ENCODE results near the gene CCDC141. TPM values are rescaled to one million over a fixed set of nuclear protein-coding genes. Genes with fewer than 3 reads are reported as not detected.

CCDC141 gene
- total and polyA plus RNA-seq, 2 of the 13 experiments (the other 11 are each of a cell fraction or from before 2014, with no cell fraction given), result not detected

- Histone ChIP-seq H3K9ac (ENCODE audit: insufficient read depth, low read depth, low read length) (no peak overlapping the region), H3K4me1 (ENCODE audit: insufficient read depth, low read length) (no peaks in the 10 kb centered on the region), H3K79me2 (ENCODE audit: insufficient read depth, low read length) (no peaks in the 10 kb centered on the region), H3K4me3 (replicated peaks in 1 of 3; ENCODE audit: insufficient read depth in 1 of 3, low read depth in 2 of 3, low read length in 3 of 3) (no peak overlapping the region), H4K20me1 (ENCODE audit: insufficient read depth, low read length) (no peaks in the 10 kb centered on the region), H3K4me2 (ENCODE audit: low read depth, low read length) (no peak overlapping the region), H2AFZ (ENCODE audit: low read length) (no peak overlapping the region), H3K27me3 (ENCODE audit: control insufficient read depth in 1 of 2, insufficient read depth in 2 of 2, low read length in 2 of 2) (no peaks in the 10 kb centered on the region), H3K36me3 (replicated peaks in 1 of 2; ENCODE audit: control insufficient read depth in 1 of 2, insufficient read depth in 2 of 2, low read length in 2 of 2) (no peaks in the 10 kb centered on the region), H3K9me3 (ENCODE audit: low read length) (no peaks in the 10 kb centered on the region), H3K27ac (ENCODE audit: extremely low read length, insufficient read depth, low read length) (no peak overlapping the region)
- WGBS (ENCODE audit: low lambda C conversion rate), result 3% methylated on average over 2 of the region's 2 CpGs
- in situ Hi-C loops (cut with HindIII; ENCODE audit: extremely low pct_ligation_motif_present, low pct_unique_long_range_greater_than_20kb) (no loop called here), intact Hi-C loops (cut with micrococcal nuclease; ENCODE audit: unreplicated experiment) (no loop called here)
- ChIA-PET CTCF (ENCODE audit: low intra/inter-chr PET ratio, low total read pairs) (no interaction called here), POLR2A (no interaction called here)
- ATAC-seq, result no peak
- BruUV-seq (replicated peaks), result no TSS peak
- FAIRE-seq, result no peak
- DNase-seq (ENCODE audit: low spot score), result no peak
- TF ChIP-seq RXRB (CRISPR knock-in tag; IDR thresholded peaks at IDR 0.05; ENCODE audit: borderline replicate concordance) (no peak), ZNF740 (CRISPR knock-in tag; IDR thresholded peaks at IDR 0.05) (no peak), RNF219 (CRISPR knock-in tag; IDR thresholded peaks at IDR 0.05) (no peak)
Observed at GRCh38 chr2:178895872-178896271, 154.1 kb downstream of the CCDC141 start.

- Histone ChIP-seq H3K79me2 (ENCODE audit: insufficient read depth, low read length) (no peaks in the 10 kb centered on the region), H3K27me3 (ENCODE audit: control insufficient read depth in 1 of 2, insufficient read depth in 2 of 2, low read length in 2 of 2) (no peaks in the 10 kb centered on the region), H3K9me3 (ENCODE audit: low read length) (no peaks in the 10 kb centered on the region), H2AFZ (ENCODE audit: low read length) (no peak overlapping the region), H3K4me3 (replicated peaks in 1 of 3; ENCODE audit: insufficient read depth in 1 of 3, low read depth in 2 of 3, low read length in 3 of 3) (no peak overlapping the region), H3K36me3 (replicated peaks in 1 of 2; ENCODE audit: control insufficient read depth in 1 of 2, insufficient read depth in 2 of 2, low read length in 2 of 2) (no peaks in the 10 kb centered on the region), H3K27ac (ENCODE audit: extremely low read length, insufficient read depth, low read length) (no peak overlapping the region), H3K4me2 (ENCODE audit: low read depth, low read length) (no peak overlapping the region), H3K9ac (ENCODE audit: insufficient read depth, low read depth, low read length) (no peak overlapping the region), H4K20me1 (ENCODE audit: insufficient read depth, low read length) (no peaks in the 10 kb centered on the region), H3K4me1 (ENCODE audit: insufficient read depth, low read length) (no peaks in the 10 kb centered on the region)
- no peak for ATAC-seq
- POLR2A ChIA-PET, result no interaction called here
- intact Hi-C loops (cut with micrococcal nuclease; ENCODE audit: unreplicated experiment), result no loop called here
- no peak for DNase-seq (ENCODE audit: low spot score)
- BruUV-seq (replicated peaks), result no TSS peak
- in situ Hi-C loops (cut with HindIII; ENCODE audit: extremely low pct_ligation_motif_present, low pct_unique_long_range_greater_than_20kb), result no loop called here
- no peak for FAIRE-seq
- WGBS (ENCODE audit: low lambda C conversion rate), result 0% methylated on average over 2 of the region's 2 CpGs
- CTCF ChIA-PET (ENCODE audit: low intra/inter-chr PET ratio, low total read pairs), result no interaction called here
- TF ChIP-seq FOSL2 (CRISPR knock-in tag; IDR thresholded peaks at IDR 0.05) (no peak), NFKBIZ (CRISPR knock-in tag; IDR thresholded peaks at IDR 0.05) (no peak), FOXK2 (IDR thresholded peaks at IDR 0.05) (no peak), THAP9 (CRISPR knock-in tag; IDR thresholded peaks at IDR 0.05; ENCODE audit: borderline replicate concordance) (no peak), ZZZ3 (CRISPR knock-in tag; IDR thresholded peaks at IDR 0.05; ENCODE audit: borderline replicate concordance) (no peak), TAF15 (IDR thresholded peaks at IDR 0.05; ENCODE audit: low read depth, low read length, poor library complexity, severe bottlenecking) (no peak), IKZF1 (IDR thresholded peaks at IDR 0.05) (no peak), GABPA (IDR thresholded peaks at IDR 0.05; ENCODE audit: low read depth, low read length) (no peak), GABPA (CRISPR knock-in tag; IDR thresholded peaks at IDR 0.05; ENCODE audit: low read depth) (no peak), ZNF709 (CRISPR knock-in tag; IDR thresholded peaks at IDR 0.05) (no peak), KAT8 (CRISPR knock-in tag; IDR thresholded peaks at IDR 0.05) (no peak), SRF (IDR thresholded peaks at IDR 0.05; ENCODE audit: low read depth, low read length) (no peak), CHD4 (IDR thresholded peaks at IDR 0.05; ENCODE audit: borderline replicate concordance, low read length) (no peak)
Observed at GRCh38 chr2:178895171-178895570, 154.8 kb downstream of the CCDC141 start.
